GM19395 (cell line): ENCODE measurements around the gene POLD2.

Experiments
- ATAC-seq: cut with Tn5 transposase; IDR thresholded peaks from one replicate; pipeline ENCODE4 v1.9.1; 2021; ENCODE audit warnings: mild to moderate bottlenecking, moderate library complexity; ENCODE audit not compliant: unreplicated experiment

POLD2 gene

DNA sequence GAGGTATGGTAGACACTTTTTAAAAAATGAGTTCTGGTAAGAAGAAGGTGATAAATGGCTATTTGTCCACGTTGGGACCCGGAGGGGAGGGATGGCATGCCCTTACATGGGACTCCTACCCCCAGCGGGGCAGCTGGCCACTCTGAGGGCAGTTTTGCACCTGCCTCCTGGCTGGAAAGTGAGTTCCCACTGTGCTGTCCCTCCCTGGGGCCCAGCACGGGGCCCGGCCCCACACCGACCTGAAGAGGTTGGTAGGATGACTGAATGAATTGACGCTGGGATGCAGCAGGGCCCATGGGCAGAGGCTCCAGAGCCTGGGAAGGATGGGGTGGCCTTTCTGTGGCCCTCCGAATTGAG, 19.8 kb downstream of the POLD2 start:
- ATAC-seq: no peak

DNA sequence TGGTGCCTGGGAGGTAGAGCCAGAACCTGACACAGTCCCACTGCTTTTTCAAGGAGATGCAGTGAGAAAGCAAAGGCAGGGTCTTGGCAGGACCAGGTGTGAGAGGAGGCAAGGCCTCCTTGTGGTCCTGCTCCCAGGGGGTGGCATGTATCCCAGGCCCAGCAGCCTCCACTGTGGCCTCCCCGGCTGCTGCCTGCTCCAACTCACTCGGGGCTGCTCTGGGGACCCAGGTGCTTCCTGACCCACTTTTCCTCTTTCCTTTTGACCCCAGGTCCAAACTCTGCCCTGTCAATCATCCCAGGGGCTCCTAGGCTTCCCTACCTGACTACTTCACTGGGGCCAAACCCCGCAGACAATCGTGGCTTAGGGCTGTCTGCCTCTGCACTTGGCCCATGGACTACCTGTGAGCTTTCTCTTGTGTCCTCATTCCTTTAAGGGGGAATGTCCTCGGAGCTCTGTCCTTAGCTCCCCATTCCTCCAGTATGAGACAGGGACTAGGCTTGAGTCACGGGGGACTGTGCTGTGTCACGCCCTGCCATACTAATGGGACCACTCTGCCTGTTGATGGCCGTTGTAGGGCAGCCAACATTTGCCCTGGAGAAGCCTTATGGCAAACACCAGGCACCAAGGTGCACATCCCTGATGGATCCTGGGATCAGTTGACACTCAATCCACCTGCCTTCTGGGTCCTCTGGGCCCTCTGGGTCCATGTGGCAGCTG, 20.3 kb downstream of the POLD2 start:
- ATAC-seq: no peak

- ATAC-seq: no peak
Measured at GRCh38 chr7:44101966-44102845, 21.1 kb downstream of the POLD2 start.

GRCh38 chr7:44101303-44101965, 21.9 kb downstream of the POLD2 start:
- no peak for ATAC-seq

DNA sequence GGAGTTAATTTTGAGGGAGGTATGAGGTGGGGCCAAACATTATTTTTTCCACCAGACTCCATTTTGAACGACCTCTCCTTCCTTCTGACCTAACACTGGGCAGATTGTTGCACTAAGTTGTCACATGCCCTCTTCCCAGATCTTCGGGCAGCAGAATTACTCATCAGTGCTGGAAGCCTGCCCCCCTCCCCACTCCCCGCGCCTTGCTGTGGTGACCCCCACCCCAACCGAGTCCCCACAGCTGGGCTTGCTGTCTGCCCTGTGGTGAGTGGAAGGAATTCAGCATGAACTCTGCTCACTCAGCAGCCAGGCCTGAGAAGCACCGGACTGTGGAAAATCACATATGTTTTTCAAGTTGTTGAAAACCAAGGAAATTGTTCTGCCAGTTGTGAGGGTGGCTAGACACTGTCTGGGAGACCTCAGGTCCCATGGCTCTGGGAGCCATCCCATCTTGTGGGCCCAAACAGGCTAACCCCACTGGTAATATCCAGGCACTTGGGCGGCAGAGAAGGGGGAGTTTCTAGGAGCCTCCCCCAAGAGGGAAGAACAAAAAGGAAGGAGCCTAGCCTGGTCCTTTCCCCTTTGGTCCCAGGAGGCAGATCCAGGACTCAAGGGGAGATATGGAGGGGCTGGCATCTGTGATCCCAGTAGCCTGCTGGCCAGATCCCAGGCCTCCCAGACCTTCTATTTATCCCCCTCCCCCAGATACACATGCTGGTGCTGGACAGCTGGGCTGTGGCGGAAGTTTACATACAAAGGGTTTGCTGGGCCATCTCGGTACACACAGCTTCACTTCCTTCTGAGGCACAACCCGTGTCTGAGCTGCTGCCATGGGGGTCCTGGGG, 22.7 kb downstream of the POLD2 start:
- no peak for ATAC-seq

DNA sequence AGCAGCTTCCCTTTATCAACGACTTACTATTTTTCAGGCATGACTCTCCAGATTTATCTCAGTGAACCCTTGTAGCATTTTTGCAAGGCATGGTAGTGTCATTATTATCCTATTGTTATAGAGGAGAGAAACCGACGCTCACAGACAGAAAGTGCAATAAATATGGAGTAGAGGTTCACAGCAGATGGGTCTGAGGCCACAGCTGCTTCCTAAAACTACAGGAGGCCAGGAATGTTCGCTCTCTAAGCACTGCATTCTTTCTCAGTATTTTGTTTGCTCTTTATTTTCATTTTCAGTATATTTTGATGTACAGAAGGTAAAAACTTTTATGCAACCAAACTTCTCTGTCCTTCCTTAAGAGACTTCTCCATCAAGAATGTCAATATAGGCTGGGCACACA, 23.7 kb downstream of the POLD2 start:
- no peak for ATAC-seq

DNA sequence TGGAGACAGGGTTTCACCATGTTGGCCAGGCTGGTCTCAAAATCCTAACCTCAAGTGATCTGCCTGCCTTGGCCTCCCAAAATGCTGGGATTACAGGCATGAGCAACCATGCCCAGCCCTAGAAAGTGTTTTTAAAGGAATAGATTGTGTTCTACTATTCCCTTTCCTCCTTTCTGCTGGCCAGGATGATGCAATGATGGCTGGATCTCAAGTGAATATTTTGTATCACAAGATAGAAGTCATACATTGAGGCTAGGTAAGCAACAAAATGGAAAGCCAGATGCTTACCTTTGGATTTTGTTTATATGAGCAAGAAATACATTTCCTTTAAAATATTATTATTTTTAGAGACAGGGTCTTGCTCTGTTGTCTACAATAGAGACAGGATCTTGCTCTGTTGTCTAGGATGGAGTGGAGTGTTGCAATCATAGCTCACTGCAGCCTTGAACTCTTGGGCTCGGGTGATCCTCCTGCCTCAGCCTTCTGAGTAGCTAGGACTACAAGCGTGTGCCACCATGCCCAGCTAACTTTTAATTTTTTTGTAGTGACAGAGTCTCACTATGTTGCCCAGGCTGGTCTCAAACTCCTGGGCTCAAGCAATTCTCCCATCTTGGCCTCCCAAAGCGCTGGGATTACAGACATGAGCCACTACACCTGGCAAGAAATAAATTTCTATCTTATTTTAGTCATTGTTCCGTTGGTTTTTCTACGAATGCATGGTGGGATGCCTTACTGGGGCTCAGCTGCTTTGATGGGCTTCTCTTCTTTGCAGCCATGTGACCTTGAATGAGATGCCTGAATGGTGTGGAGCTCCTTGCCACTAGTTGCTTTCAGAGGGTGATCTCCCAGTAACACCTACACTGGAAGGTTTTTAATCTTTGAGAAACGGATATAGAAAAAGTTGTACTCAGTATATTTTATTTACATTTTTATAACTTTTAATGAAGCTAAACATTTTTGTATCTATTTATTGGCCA, 25.0 kb downstream of the POLD2 start:
- no peak for ATAC-seq

- peak; percentile 65 for ATAC-seq
Measured at GRCh38 chr7:44097064-44097932, 26.1 kb downstream of the POLD2 start.

GRCh38 chr7:44096326-44096881, 26.9 kb downstream of the POLD2 start:
- ATAC-seq: no peak

GRCh38 chr7:44095781-44096180, 27.6 kb downstream of the POLD2 start:
- no peak for ATAC-seq

DNA sequence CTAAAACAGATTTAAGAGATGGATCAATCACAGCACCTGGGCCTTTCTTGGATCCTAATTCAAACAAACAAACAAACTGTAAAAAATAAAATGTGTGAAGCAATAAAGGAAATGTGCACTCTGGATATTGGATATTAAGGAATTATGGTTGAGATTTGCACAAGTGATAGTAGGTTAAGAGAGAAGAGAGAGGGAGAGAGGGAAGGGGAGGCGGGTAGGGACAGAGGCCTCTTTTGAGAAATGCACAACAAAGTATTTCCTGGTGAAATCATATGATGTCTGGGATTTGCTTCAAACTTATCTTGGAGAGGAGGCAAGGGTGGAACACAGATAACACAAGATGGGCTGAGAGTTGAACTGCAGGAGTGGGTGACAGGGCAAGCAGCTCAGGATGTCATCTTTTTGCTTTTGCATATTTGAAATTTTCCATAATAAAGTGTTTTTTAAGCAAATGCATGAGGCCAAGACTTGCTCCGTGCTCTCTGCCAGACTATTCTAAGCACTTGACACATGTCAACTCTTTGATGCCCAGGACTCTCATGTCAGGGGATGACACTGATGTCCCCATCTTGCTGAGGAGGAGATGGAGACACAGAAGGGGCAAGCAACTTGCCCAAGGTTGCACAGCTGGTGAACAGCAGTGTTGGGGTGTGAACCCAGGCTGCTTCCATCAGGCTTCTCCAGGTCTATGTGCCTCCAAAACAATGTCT, 28.3 kb downstream of the POLD2 start:
- ATAC-seq: no peak

- ATAC-seq: no peak
Measured at GRCh38 chr7:44094365-44094764, 29.0 kb downstream of the POLD2 start.

DNA sequence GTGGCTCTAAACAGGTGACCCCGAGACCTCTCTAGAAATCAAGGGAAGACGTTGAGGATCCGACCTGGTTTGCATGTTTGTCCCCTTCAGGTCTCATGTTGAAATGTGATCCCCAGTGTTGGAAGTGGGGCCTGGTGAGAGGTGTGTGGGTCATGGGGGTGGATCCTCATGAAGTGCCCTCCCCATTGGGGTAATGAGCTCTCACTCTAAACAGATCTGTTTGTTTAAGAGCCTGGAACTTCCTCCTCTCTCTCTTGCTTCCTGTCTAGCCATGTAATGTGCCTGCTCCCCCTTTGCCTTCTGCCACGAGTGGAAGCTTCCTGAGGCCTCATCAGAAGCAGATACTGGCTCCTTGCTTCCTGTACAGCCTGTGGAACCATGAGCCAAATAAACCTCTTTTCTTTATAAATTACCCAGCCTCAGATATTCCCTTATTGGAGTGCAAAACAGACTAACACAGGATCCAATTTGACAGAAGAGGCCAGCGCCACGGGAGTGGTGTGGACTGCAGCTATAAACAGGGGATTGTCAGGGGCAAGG, 30.2 kb downstream of the POLD2 start:
- no peak for ATAC-seq

DNA sequence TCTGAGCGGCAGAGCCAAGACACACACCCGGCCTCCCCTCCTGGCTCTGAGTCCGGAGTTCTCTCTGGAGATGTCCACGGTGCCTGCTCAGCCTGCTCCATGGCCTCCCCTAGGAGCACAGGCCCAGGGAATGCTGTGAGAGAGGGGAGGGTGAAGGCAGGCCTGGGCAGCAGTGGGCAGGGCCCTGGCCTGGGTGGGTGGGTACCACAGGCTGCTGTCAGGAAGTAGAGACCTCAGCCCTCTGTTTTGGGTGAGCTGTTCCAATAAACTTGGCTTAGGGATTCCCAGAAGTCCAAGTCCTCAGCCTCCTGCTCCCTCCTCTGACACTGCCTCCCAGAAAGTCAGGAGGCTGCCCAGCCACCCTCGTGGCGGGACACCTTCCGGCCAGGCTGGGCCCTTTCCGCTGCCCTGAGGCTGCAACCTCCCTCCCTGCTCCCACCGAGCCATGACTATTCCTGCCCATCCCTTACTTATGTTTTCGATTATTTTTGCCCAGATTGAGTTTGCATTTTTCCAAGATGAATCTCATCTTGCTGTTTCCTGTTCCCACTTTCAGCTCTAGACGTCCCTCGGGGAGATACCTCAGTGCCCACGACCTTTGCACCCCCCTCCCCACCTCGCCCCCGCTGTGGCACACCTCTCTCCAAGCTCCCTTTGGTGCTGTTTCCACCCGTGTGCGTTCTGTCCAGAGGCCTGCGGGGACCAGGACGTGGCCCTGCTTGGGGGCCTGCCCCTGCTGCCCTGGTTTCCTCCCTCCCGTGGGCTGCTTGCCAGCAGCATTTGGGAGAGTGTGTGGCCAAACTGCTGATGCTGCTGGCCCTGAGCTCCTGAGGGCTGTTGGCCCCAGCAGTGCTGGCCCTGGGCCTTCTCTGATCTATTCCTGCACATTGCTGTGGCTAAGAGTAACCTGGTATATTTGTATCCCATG, 35.2 kb downstream of the POLD2 start:
- no peak for ATAC-seq

GRCh38 chr7:44086627-44087026, 36.7 kb downstream of the POLD2 start:
- ATAC-seq: no peak

DNA sequence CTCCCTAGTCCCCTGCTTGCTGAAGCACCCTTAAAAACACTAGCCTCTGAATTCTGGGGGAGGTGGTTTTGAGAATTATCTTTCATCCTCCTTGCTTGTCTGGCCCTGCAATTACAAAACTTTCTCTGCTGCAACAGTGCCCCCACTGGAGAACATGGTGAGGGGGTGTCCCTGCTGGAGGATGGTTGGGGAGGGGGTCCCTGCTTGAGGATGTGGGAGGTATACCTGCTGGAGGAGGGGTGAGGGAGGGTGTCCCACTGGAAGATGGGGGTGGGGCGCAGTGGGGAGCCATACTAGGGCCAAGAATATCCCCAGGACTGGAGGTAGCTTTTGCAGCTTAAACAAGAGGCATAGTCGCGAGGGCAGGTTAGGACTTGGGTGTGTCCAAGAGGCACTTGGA, 37.8 kb downstream of the POLD2 start:
- ATAC-seq: no peak

DNA sequence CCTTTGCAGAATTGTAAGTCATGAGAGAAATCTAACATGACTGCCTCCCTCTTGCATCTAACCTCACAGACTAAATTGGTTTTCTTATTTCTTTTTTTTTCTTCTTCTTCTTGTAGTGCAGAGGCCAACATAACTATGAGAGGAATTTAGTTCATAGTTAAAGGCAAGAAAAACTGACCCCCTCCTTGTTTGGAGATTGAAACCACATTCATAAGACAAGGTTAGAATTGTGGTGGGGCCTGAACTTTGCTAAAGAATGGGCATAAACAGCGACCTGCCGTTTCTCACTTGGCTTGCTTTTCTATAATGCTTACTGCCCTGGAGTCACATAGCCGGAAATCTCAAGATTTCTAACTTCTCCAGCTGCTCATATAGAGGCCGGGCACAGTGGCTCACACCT, 38.6 kb downstream of the POLD2 start:
- no peak for ATAC-seq
